NT2/D1 (cell line): Measurements from ENCODE around the gene TREM2.

Source experiments
- DNase-seq: peaks from one replicate; pipeline ENCODE4 v3.0.0-alpha.2; 2011; ENCODE audit warnings: low read depth, low spot score
- H3K27me3 ChIP-seq: 2 replicates; pipeline ENCODE4 v1.6.0; 2011; ENCODE audit warnings: mild to moderate bottlenecking; ENCODE audit not compliant: insufficient read length, insufficient read depth
- H3K36me3 ChIP-seq: 2 replicates; pipeline ENCODE4 v1.6.1; 2011; ENCODE audit warnings: mild to moderate bottlenecking, low read length, mixed read lengths; ENCODE audit not compliant: insufficient read depth, insufficient read length
- H3K4me1 ChIP-seq: 2 replicates; pipeline ENCODE4 v1.5.1; 2011; ENCODE audit not compliant: insufficient read depth, insufficient read length
- H3K4me3 ChIP-seq: 2 replicates; pipeline ENCODE4 v1.5.1; 2011; ENCODE audit warnings: low read depth; ENCODE audit not compliant: insufficient read length
- H3K9ac ChIP-seq: 2 replicates; pipeline ENCODE4 v1.6.0; 2011; ENCODE audit warnings: low read depth; ENCODE audit not compliant: insufficient read length
- H3K9me3 ChIP-seq: 2 replicates; pipeline ENCODE4 v1.5.1; 2011; ENCODE audit warnings: mild to moderate bottlenecking, low read length; ENCODE audit not compliant: insufficient read depth
- SUZ12 ChIP-seq: IDR thresholded peaks from 2 replicates; pipeline ENCODE4 v1.6.1; 2011; ENCODE audit not compliant: insufficient read length, insufficient read depth; ENCODE audit errors: extremely low read depth
- YY1 ChIP-seq: IDR thresholded peaks from 2 replicates; pipeline ENCODE4 v1.6.1; 2011; ENCODE audit not compliant: insufficient read length, insufficient read depth
- ZNF274 ChIP-seq: IDR thresholded peaks from 2 replicates; pipeline ENCODE4 v1.6.1; 2011; ENCODE audit warnings: mild to moderate bottlenecking, low read depth, low read length

The TREM2 gene

DNA sequence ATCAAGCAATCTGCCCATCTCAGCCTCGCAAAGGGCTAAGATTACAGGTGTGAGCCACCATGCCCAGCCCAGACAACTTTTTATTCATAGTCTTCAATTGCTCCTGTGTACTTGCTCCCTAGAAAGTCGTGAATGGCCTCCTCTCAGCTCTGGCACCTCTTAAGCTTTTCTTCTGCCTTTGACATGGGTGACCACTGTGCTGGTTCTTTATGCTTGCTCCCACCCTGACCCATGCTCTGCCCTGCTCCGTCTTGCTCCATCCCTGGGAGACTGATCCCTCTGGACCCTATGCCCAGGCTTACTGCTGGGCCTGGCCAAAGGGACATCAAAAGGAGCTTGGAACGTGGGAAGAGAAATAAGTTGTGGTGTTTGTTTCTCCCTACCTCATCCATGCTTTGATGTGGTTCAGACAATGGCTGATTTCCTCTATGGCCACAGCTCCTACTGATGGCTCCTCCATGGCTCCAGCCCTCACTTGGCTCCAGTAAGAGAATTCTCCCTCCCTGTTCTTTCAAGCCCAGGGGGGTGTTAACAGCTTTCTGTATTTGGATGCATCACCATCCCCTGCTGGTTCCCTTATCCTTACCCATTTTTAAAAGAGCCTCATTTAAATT lies 7.7 kb upstream of the TREM2 start:
- no peaks in the 10 kb centered on the region for H3K9me3 ChIP-seq
- H3K36me3 ChIP-seq, result no peaks in the 10 kb centered on the region
- no peaks in the 10 kb centered on the region for H3K27me3 ChIP-seq
- no peak overlapping the region for H3K9ac ChIP-seq
- H3K4me1 ChIP-seq, result peaks cover 2% of the 10 kb centered on the region
- no peak overlapping the region for H3K4me3 ChIP-seq
- TF ChIP-seq SUZ12 (no peak), ZNF274 (no peak)
- peak; percentile 28 for DNase-seq

DNA sequence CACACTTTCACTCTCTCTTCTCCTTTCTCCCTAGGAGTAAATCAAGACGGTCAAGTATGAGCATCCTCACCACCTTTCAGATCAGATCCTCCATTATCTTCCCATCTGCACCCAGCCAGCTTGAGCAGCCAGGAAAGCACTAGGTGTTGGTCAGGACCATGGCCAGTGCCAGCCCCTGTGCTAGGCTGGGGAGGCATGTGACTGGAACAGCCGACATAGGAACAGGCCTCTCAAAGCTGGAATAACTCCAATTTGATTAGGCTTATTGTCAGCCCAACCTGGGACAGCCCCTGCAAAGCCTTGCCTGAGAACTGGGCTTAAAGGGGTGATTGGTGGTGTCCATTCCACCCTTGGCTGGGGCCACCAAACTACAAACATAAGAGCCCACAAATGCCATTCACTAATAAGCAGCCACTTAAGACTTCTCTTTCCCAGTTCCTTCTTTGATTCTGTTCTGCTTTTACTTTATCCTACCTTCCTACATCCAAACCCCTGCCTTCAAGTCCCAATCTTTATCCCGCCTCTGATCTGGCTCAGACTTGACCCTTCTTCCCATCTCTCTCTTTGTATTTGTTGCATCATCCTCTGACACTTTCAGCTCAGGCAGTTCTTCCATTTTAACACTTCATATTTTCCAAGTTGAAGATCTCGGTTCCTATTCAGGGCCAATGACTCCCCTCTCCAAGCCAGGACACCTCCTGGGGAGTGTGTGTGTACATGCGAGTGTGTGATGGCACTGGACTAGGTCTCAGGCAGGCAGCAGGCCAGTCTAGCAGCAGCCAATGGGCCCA lies 4.5 kb upstream of the TREM2 start:
- H3K9ac ChIP-seq, result no peak overlapping the region
- H3K27me3 ChIP-seq, result no peaks in the 10 kb centered on the region
- H3K4me3 ChIP-seq, result no peak overlapping the region
- H3K9me3 ChIP-seq, result no peaks in the 10 kb centered on the region
- no peaks in the 10 kb centered on the region for H3K36me3 ChIP-seq
- TF ChIP-seq SUZ12 (no peak), ZNF274 (no peak), YY1 (no peak)
- peaks cover 10% of the 10 kb centered on the region for H3K4me1 ChIP-seq
- no peak for DNase-seq

DNA sequence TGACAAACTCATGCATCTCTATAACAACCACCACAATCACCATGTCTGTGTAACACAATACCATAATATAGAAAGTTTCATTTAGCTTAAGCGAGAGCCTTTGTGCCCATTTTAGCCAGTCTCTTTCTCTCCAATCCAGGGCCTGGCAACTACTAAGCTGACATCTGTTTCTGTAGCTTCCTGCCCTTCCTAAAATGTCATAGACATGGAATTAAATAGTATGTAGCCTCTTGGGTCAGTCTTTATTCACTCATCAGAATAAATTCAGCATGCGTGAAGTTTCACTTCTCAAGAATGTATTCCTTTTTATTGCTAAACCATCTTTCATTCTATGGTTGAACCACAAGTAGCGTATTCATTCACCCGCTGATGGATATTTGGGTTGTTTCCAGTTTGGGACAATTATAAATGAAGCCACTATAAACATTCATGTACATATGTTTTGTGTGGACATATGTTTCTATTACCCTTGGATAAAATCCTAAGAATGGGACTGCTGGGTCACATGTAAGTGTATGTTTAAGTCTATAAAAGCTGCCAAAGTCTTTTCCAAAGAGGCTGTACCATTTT lies 1.7 kb upstream of the TREM2 start:
- no peak for DNase-seq
- Histone ChIP-seq H3K9ac (no peak overlapping the region), H3K36me3 (no peaks in the 10 kb centered on the region), H3K9me3 (no peaks in the 10 kb centered on the region), H3K4me1 (peaks cover 7% of the 10 kb centered on the region), H3K27me3 (no peaks in the 10 kb centered on the region), H3K4me3 (no peak overlapping the region)
- TF ChIP-seq YY1 (no peak), ZNF274 (no peak), SUZ12 (no peak)

DNA sequence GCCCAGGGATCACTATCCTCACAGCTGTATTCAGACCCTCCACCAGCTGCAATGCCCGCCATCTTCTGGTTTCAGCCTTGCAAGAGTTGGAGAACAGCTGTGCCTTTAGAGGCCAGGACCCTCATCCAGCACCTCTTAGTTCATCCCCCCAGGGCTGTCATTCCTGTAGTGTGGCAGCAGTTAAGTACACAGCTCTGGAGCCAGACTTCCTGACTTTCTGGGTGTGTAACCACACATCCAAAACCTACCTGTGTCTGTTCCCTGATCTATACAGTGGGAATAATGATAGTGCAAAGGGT lies 452 bp upstream of the TREM2 start:
- no peaks in the 10 kb centered on the region for H3K36me3 ChIP-seq

DNA sequence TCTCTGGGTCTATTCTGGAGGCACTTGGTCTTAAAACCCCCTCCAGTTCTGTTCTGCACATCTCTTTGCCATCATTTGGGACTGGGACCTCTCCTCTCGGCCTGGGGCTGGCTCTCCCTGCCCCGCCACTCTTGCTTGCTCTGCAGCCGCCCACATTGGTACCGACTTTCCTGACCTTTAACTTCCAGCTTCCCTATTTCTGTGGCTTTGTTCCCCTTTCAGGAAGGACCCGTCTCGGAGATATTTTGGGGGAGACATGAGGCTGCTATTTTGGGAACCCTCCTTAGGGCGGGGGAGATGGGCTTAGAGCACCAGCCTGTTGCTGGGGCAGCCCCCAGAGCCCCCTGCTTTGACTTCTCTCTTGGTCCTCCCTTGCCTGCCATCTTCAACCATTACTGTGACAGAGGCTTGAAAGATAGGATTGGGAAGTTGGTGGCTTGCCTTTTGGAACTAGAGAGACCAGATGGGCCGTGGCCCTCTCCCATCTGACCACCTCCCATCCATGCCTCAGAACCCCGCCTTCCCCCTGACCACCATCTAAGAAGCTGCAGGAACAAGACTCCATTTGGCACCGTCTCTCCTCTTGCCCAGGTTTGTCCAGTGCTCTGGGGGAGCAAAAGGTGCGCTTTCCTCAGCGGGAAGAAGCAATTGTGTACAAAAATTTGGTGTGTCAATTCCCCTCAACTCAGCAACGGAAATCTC lies 914 bp downstream of the TREM2 start:
- no peak for DNase-seq
- Histone ChIP-seq H3K4me1 (peaks cover 7% of the 10 kb centered on the region), H3K9ac (no peak overlapping the region), H3K27me3 (no peaks in the 10 kb centered on the region), H3K36me3 (no peaks in the 10 kb centered on the region), H3K9me3 (no peaks in the 10 kb centered on the region), H3K4me3 (no peak overlapping the region)
- TF ChIP-seq ZNF274 (no peak), SUZ12 (no peak), YY1 (no peak)

More for the DNA sequence above, 452 bp upstream of the TREM2 start:
- H3K9me3 ChIP-seq, result no peaks in the 10 kb centered on the region
- TF ChIP-seq SUZ12 (no peak), YY1 (no peak), ZNF274 (no peak)
- H3K4me3 ChIP-seq, result no peak overlapping the region
- DNase-seq, result no peak
- H3K27me3 ChIP-seq, result no peaks in the 10 kb centered on the region
- H3K9ac ChIP-seq, result no peak overlapping the region
- peaks cover 7% of the 10 kb centered on the region for H3K4me1 ChIP-seq

DNA sequence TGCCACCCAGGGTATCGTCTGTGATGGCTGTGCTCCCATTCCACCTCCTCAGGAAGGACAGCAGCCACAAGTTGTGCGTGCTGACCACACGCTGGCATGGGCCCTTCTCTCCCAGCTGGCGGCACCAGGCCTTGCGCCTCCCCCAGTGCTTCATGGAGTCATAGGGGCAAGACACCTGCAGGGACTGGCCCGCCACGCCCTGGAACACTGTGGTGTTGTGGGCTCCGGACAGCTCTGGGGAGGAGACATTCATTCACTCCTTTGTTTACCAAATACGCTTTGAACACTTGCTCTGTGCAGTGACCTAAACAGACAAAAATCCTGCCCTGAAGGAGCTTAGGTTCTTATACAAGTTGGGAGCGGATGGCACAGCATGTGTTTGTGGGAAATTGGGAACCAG lies 1.5 kb downstream of the TREM2 start:
- Histone ChIP-seq H3K27me3 (no peaks in the 10 kb centered on the region), H3K36me3 (no peaks in the 10 kb centered on the region), H3K4me1 (peaks cover 7% of the 10 kb centered on the region), H3K4me3 (no peak overlapping the region), H3K9me3 (no peaks in the 10 kb centered on the region), H3K9ac (no peak overlapping the region)
- TF ChIP-seq ZNF274 (no peak), SUZ12 (no peak), YY1 (no peak)
- no peak for DNase-seq

DNA sequence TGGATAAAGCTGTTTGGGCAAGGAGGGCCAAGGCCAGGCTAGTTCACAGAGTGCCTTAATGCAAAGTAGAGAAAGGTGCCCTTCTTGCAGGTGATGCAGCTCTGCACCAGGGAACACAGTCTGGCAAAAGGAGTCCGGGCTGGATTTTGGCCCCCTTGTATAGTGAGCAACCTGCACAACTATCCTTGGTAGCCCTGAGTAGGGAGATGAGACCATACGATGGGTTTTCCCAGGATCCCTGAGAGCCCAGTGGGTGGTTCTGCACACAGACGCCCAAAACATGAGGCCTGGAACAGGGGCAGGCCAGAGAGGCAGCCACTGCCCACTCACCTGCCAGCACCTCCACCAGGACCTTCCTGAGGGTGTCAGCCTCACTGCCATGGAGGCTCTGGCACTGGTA lies 2.0 kb downstream of the TREM2 start:
- Histone ChIP-seq H3K4me3 (no peak overlapping the region), H3K36me3 (no peaks in the 10 kb centered on the region), H3K27me3 (no peaks in the 10 kb centered on the region), H3K9ac (no peak overlapping the region), H3K4me1 (peaks cover 7% of the 10 kb centered on the region), H3K9me3 (no peaks in the 10 kb centered on the region)
- no peak for DNase-seq
- TF ChIP-seq SUZ12 (no peak), YY1 (no peak), ZNF274 (no peak)
